NCI-H1930 (cell line): ENCODE results near the gene MPPED2.

Experiments used
- DNase-seq, 2 experiments: peaks; one replicate each; lab custom pipeline; 2025; lab: John Stamatoyannopoulos, UW

Gene MPPED2

DNA sequence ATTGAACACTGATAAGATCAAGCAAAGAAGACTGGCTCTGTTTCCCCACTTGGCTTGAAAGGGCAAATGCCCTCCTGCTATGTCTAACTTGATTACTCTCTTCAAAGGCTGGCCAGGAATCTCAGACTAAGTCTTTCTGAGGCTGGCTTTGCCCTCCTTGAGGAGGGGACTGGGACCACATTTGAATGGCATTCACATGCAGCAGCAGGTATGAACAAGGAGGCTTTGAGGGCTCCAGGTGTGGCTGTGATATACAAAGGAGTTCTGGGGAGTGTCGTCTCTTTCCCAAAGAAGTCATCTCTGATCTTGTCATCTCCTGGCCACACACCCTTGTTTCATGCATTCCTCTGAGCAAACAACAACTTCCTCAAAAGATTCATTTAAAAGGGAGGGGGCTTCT lies 132.4 kb downstream of the MPPED2 start:
- DNase-seq, result no peak

DNA sequence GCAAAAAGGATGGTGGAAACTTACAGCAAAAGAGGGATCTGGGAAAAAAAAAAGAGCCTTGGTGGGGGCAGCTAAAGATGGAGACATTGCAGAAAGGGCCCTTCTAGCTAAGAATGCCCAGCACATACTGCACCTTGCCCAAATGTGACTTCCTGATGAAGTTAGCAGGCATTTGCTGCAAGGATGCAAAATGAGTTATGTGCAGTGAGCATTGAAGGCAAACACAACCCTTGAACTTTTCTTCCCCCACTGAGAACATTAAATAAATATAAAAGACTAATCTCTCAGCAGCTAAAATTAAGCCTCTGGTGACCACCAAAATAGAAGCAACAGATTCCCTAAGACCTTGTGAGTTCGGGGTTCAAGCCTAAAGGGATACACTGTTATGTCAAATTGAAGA lies 133.3 kb downstream of the MPPED2 start:
- DNase-seq, result no peak

DNA sequence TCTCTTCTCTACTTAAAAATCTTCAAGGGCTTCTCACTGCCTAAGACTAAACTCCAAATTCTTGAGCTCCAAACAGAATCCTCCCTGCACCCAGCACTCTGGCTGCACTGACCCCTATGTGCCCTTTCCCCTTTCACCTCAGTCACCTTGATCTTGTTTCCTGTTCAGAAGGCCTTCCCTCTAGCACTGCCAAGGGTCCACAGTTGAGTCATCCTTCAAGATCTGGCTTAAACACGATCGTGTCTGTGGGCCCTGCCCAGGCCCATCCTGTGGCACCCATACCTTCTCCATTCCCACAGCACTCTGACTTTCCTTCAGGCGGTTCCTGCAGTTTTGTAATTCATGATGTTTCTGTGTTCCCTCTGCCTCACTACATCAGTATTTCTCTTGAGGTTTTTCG lies 134.0 kb downstream of the MPPED2 start:
- DNase-seq, result no peak

DNA sequence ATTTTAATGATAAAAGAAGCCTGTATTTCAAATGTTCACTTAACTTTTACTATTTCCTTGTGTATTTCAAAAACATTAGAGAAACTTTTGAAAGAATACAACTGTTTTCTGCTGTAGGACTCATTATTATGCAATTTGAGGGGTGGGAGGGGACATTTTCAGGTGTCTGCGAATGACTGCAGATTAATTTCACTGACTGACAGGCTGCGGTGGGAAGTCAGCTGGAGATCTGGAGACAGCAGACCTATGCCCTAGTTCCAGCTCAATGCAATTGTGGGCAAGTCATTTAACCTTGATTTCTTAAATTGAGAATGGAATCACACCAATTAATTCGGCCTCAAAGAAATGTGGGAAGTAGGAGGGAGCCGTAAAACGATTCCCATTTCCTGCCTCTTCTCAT lies 134.5 kb downstream of the MPPED2 start:
- no peak for DNase-seq

- DNase-seq, result no peak
These were observed 135.0 kb downstream of the MPPED2 start for GRCh38 chr11:30451167-30451566.

- no peak for DNase-seq
These were observed 139.0 kb downstream of the MPPED2 start for GRCh38 chr11:30447058-30447640.

GRCh38 chr11:30446520-30446919 lies 139.6 kb downstream of the MPPED2 start:
- no peak for DNase-seq

- DNase-seq, result no peak
These were observed 141.1 kb downstream of the MPPED2 start for GRCh38 chr11:30445056-30445455.

- no peak for DNase-seq
These were observed 145.6 kb downstream of the MPPED2 start for GRCh38 chr11:30440510-30440909.

DNA sequence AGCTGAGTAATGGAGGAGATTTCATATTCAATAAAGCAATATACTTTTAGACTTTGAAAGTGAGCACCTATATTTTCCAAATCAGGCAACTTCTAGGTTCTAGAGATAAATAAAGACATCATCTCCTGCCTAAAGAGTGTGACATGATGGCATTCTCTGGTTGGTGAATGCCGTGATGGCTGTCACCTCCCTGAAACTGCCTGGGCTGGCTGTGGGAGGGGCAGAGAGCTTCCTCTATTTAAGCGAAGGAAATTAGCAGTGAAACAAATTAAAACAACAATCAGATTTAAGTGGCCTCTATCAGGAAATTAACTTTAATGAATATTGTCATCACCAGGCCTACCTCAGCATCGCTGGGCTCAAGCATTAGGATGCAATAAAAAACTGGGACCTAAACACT lies 149.4 kb downstream of the MPPED2 start:
- DNase-seq, result no peak

- DNase-seq, result no peak
These were observed 150.7 kb downstream of the MPPED2 start for GRCh38 chr11:30435488-30435887.

DNA sequence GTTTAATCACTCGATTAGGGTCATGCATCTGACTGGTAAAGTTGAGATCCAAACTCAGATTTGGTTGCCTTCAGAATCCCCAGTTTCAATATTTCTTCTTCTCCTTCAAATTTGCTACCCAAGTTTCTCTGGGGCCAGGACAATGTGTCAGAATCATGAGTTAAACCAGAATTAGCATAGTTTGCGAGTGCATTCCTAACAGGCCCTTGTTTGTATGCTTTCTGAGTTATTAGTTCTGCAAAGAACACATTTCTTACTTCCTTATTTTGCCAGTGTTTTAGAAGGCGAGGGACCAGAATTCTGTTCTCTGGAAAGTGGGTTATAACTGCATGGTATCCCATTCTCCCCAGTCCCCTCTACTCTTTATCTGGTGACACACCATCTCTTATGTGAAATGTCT lies 151.3 kb downstream of the MPPED2 start:
- no peak for DNase-seq

DNA sequence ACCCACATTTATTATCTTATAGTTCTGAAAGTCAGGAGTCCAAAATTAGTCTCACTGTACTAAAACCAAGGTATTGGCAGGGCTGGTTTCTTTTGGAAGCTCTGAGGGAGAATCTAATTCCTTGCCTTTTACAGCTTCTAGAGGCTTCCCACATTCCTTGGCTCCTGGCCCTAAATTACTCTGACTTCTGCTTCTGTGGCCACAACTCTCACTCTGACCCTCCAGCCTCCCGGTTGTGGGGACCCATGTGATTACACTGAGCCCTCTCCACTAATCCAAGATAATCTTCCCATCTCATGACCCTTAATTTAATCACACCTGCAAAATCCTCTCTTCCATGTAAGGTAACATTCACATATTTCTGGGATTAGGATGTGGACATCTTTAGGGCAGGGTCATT lies 152.3 kb downstream of the MPPED2 start:
- DNase-seq, result no peak

- DNase-seq, result no peak
These were observed 153.4 kb downstream of the MPPED2 start for GRCh38 chr11:30432716-30433115.

DNA sequence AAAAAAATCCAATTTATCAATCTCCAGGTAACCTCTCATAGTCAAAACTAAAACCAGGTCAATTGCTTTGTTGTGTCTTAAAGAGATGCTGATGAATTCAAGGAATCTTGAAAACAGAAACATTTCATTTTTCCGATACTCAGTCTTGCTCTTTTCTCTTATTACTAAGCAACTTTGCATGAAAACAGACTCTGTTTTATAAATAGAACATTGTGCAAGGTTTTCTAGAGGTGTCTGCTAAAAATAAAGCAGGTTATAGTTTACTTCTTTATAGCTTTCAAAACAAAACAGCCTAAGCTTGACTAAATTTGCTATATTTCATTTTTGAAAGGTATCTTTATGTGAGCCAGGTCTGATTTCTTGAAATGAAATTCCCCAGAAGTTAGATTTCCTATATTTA lies 154.0 kb downstream of the MPPED2 start:
- DNase-seq, result no peak

- DNase-seq, result no peak
These were observed 154.9 kb downstream of the MPPED2 start for GRCh38 chr11:30431127-30431814.

DNA sequence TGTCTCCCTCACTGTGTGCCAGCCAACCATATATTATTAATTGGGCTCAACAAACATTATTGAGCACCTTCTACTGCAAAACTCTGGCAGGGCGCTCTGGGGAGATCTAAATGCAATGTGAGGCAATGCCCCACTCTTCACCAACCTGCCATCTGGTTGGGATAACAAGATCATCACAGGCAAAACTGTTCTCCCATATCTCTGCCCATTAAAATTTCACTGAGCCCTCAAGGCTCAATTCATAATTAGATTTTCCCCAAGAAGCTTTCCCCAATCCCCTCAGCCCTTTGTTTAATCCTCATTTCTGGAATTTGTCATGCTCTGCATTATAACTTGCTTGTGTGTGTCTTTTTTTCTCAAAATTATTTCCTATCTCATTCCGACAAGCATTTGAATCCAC lies 156.6 kb downstream of the MPPED2 start:
- no peak for DNase-seq

GRCh38 chr11:30426781-30427180 lies 159.4 kb downstream of the MPPED2 start:
- no peak for DNase-seq

DNA sequence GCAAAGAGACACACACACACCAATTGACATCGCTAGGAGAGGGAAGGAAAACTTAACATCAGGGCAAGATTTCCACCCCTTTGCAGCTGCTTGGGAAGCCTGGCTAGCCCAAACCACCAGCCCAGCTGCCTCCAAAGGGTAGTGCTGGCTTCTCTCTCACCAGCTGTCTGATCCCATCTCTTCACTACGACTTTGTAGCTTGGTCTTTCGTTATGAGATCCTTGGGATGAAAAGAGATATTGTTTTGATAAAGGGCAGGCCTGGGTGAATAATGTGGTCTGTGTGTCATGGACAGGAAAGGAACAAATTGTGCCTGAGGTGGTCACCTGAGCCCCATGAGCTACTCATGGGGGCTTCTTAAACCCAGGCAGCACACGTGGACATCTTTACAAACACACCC lies 161.3 kb downstream of the MPPED2 start:
- no peak for DNase-seq

DNA sequence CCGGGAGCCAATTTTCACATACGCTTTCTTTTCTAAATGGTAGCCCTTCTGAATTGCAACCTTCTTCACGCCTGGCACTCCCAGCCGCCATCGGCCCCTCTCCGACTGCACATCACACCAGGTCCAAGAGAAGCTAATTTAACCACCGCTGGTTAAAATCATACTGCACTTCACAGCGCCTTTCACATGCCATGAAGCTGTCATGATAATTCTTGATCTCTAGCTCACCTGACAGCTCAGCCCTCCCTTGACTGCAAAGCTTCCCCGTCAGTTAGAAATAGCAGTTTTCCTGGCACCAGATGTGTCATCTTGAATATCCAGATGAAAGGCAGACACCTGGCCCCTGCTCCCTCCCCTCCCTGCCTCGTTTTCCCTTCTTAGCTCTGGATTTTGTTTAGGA lies 161.8 kb downstream of the MPPED2 start:
- no peak for DNase-seq

DNA sequence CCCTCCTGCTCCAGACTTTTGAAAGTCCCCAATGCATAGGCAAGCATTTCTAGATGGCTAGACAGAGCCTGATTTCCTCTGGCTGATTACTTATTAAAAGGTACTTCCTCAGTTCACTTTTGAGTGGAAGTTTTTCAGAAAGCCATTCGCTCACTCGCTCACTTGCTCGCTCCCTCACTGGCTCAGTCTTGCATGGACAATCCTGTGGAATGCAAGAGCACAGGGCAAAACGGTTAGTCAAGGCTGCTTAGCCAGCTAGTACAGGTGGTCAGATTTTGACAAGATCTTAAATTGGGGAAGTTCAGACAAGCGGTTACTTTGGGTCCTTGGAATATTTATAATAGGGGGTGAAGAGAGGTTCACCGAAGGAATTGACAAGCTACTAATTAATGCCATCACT lies 162.3 kb downstream of the MPPED2 start:
- no peak for DNase-seq

DNA sequence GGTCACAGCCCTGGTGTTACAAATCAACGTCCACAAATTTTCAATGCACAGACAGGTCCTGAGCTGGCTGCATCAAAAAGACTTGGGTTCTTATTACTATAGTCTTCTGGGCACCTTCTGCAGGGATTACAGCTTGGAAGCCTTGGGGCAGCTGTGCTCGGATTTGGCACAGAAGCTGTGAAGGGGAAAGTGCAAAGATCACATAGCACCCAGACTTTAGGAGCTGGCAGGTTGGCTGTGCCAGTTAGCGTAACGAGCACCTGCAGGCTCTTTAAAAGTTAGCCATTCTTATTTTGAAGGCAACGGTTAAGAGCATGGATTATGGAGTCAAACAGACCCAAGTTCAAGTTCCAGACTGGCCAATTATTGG lies 162.9 kb downstream of the MPPED2 start:
- DNase-seq, result no peak

- no peak for DNase-seq
These were observed 163.5 kb downstream of the MPPED2 start for GRCh38 chr11:30422447-30423278.
